UCSD-AML1 (cell line): ENCODE results near the gene PHACTR1.
"Not testable (repeated sequence)": the region's sequence is repeated elsewhere in the genome, so short reads cannot be mapped to it uniquely, and the experiment has no call there.

ENCODE experiments used
- DNase-seq: peaks from one replicate; lab custom pipeline; 2025; ENCODE audit not compliant: unreplicated experiment; lab: John Stamatoyannopoulos, UW

Gene PHACTR1

GRCh38 chr6:12943549-12943948 lies 227.0 kb downstream of the PHACTR1 start:
- no peak for DNase-seq

- no peak for DNase-seq
Observed at GRCh38 chr6:12944001-12944400, 227.4 kb downstream of the PHACTR1 start.

GRCh38 chr6:12944528-12944927 lies 228.0 kb downstream of the PHACTR1 start:
- DNase-seq: not testable (repeated sequence)

GRCh38 chr6:12947151-12947871 lies 230.7 kb downstream of the PHACTR1 start:
- no peak for DNase-seq

GRCh38 chr6:12947967-12948366 lies 231.4 kb downstream of the PHACTR1 start:
- no peak for DNase-seq

- DNase-seq: no peak
Observed at GRCh38 chr6:12950976-12951375, 234.4 kb downstream of the PHACTR1 start.

GRCh38 chr6:12951415-12951814 lies 234.8 kb downstream of the PHACTR1 start:
- no peak for DNase-seq

GRCh38 chr6:12952318-12952717 lies 235.8 kb downstream of the PHACTR1 start:
- DNase-seq: no peak

- DNase-seq: no peak
Observed at GRCh38 chr6:12955956-12956355, 239.4 kb downstream of the PHACTR1 start.

GRCh38 chr6:12956991-12957320 lies 240.4 kb downstream of the PHACTR1 start:
- DNase-seq: peak; percentile 42

GRCh38 chr6:12957321-12958051 lies 240.9 kb downstream of the PHACTR1 start:
- DNase-seq: peak; percentile 74

- peak; percentile 33 for DNase-seq
Observed at GRCh38 chr6:12958052-12958706, 241.6 kb downstream of the PHACTR1 start.

- DNase-seq: no peak
Observed at GRCh38 chr6:12961761-12962160, 245.2 kb downstream of the PHACTR1 start.

GRCh38 chr6:12962529-12962928 lies 246.0 kb downstream of the PHACTR1 start:
- DNase-seq: no peak

- DNase-seq: peak; percentile 46
Observed at GRCh38 chr6:12962987-12963386, 246.4 kb downstream of the PHACTR1 start.

- no peak for DNase-seq
Observed at GRCh38 chr6:12963567-12963966, 247.0 kb downstream of the PHACTR1 start.

- DNase-seq: no peak
Observed at GRCh38 chr6:12967686-12968085, 251.1 kb downstream of the PHACTR1 start.

- no peak for DNase-seq
Observed at GRCh38 chr6:12968290-12968689, 251.7 kb downstream of the PHACTR1 start.

- DNase-seq: no peak
Observed at GRCh38 chr6:12968839-12969558, 252.4 kb downstream of the PHACTR1 start.

GRCh38 chr6:12969966-12970365 lies 253.4 kb downstream of the PHACTR1 start:
- no peak for DNase-seq

- no peak for DNase-seq
Observed at GRCh38 chr6:12973386-12973785, 256.8 kb downstream of the PHACTR1 start.
